ENCODE measurements around the gene KHNYN.
A peak's percentile ranks its signal among the peaks of the same experiment; 100 is the strongest.
"Not testable (repeated sequence)": the region's sequence is repeated elsewhere in the genome, so short reads cannot be mapped to it uniquely, and the experiment has no call there.

The KHNYN gene

DNA sequence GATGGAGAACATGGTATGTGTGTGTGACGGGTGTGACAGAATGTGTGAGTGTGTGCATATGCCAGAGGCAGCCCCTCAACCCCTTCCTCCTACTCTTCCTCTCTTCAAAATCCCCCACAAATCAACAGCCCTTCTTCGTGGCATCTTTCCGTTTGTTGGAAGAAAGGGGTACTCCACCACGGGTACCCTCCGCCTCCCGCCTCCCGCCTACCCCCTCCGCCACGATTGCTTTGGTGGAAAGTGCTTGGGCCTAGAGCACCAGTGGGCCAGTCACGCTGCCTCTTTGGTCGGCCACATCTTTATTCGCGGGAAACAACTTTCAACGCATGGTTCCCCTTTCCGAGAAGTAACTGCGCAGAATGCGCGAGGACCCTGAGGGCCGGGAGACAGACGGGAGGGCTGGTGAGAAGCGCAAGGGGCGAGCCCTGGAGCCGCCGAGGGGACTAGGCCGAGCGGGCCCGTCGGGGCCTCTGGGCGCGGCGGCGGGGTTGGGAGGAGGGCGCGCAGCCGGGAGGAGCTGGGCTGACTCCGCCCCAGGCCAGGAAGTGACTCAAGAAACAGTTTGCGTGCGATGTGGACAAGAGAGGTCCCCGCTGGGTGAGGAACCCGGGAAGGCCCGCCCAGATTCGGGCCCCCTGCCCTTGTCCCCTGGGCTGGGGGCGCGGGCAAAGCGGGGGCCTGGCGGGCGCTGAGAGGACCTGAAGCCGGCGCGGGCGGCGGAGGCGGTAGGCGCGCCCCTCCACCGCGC, at the start of gene KHNYN, which contains the start of gene CBLN3:
Gene KHNYN, plus strand, starts transcription at position 560 of the 748 bp plus-strand sequence. CDS start 777 bp downstream, outside the sequence.
Gene CBLN3, minus strand, starts transcription at position 274 of the 748 bp plus-strand sequence. CDS start 614 bp downstream, outside the sequence.
- peaks cover 13 to 31% (median 23%) of the 10 kb centered on the region in 5 donors for H3K36me3 ChIP-seq (ENCODE audit: control insufficient read depth in 5 of 5, insufficient read depth in 5 of 5, low read length in 5 of 5)
- no peaks in the 10 kb centered on the region for H3K27me3 ChIP-seq (ENCODE audit: control insufficient read depth in 5 of 5, insufficient read depth in 4 of 5, low read length in 5 of 5)
- no peaks in the 10 kb centered on the region for H3K9me3 ChIP-seq (ENCODE audit: control insufficient read depth in 5 of 5, low read length in 5 of 5)
- peak within 1 kb of the TSS; percentile 80 to 92 (median 89) for H3K4me3 ChIP-seq (ENCODE audit: low read depth in 1 of 5, low read length in 5 of 5)
- H3K9ac ChIP-seq (ENCODE audit: low read length in 5 of 5), result peak within 1 kb of the TSS; percentile 89 to 97 (median 93)
- peaks cover 9 to 53% (median 49%) of the 10 kb centered on the region in 5 donors for H3K4me1 ChIP-seq (ENCODE audit: control insufficient read depth in 5 of 5, insufficient read depth in 5 of 5, low read length in 5 of 5)
- H3K27ac ChIP-seq (ENCODE audit: low read depth, low read length), result peak within 1 kb of the TSS; percentile 99

DNA sequence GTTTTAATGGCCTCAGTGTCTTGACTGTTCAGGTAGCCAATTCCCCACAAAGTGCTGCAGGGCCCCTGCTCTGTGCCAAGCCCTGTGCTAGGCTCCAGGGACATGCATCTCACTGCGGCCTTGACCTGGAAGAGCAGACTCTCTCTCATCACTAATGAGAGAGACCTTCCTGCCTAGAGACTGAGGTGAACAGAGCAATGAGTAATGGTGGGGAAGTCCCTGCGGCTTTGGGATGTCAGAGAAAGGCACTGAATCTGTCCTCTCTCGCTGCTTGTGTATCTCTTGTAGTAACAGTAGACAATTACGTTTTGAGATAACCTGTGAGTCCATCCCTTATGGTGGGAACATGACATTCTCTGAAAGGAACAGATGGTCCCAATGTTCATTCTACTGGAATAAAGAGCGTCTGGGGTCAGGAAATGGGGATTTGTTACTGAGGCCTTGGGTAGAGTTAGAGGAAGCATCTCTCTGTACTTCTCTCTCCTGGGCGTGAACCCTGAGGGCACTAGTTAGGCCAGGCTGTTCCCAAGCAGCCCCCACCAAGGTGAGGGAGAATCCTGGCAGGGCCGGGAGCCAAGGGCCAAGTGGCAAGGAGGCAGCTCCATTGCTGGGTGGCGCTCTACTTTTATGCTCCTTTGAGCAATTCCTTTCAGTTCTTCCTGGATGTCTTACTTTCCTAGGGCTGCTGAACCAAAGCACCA, 48.2 kb upstream of the KHNYN start:
- Histone ChIP-seq H3K36me3 (ENCODE audit: control insufficient read depth in 5 of 5, insufficient read depth in 5 of 5, low read length in 5 of 5) (peaks cover 0 to 6% (median 0%) of the 10 kb centered on the region in 5 donors), H3K4me1 (ENCODE audit: control insufficient read depth in 5 of 5, insufficient read depth in 5 of 5, low read length in 5 of 5) (no peaks in the 10 kb centered on the region), H3K27ac (ENCODE audit: low read depth, low read length) (no peak overlapping the region), H3K9me3 (ENCODE audit: control insufficient read depth in 5 of 5, low read length in 5 of 5) (no peaks in the 10 kb centered on the region), H3K27me3 (ENCODE audit: control insufficient read depth in 5 of 5, insufficient read depth in 4 of 5, low read length in 5 of 5) (peaks cover 0 to 6% (median 0%) of the 10 kb centered on the region in 5 donors), H3K4me3 (ENCODE audit: low read depth in 1 of 5, low read length in 5 of 5) (no peak overlapping the region), H3K9ac (ENCODE audit: low read length in 5 of 5) (no peak overlapping the region)

DNA sequence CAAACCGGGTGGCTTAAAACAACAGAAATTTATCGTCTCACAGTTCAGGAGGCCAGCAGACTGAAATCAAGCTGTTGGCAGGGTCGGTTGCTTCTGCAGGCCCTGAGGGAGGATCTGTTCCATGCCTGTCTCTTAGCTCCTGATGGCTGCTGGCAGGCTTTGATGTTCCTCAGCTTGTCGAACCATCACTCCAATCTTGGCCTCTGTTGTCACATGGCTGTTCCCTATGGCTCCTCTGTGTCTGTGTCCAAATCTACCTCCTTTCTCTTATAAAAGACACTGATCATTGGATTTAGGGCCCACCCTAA, 47.7 kb upstream of the KHNYN start:
- Histone ChIP-seq H3K36me3 (ENCODE audit: control insufficient read depth in 5 of 5, insufficient read depth in 5 of 5, low read length in 5 of 5) (peaks cover 0 to 6% (median 0%) of the 10 kb centered on the region in 5 donors), H3K27ac (ENCODE audit: low read depth, low read length) (no peak overlapping the region), H3K4me1 (ENCODE audit: control insufficient read depth in 5 of 5, insufficient read depth in 5 of 5, low read length in 5 of 5) (no peaks in the 10 kb centered on the region)

DNA sequence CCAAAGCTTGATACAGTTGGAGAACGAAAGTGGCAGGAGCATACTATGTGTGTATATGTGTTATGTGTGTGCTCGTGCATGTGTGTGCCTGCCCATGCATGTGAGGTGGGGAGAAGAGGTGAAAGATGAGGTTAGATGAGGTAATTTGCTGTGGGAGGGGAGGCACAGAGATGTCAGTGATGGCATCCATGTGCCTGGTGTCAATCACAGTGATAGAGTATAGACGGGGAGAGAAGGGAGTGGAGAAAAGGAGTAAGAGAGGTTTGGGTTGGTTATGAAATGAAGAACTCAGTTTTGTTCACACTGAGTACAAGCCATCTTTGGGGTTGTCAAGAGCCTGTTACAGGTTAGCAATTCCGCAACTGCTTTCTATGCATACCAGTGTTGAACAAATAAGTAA, 45.6 kb upstream of the KHNYN start:
- Histone ChIP-seq H3K4me1 (ENCODE audit: control insufficient read depth in 5 of 5, insufficient read depth in 5 of 5, low read length in 5 of 5) (peaks cover 0 to 3% (median 0%) of the 10 kb centered on the region in 5 donors), H3K4me3 (ENCODE audit: low read depth in 1 of 5, low read length in 5 of 5) (no peak overlapping the region), H3K27me3 (ENCODE audit: control insufficient read depth in 5 of 5, insufficient read depth in 4 of 5, low read length in 5 of 5) (peaks cover 0 to 6% (median 0%) of the 10 kb centered on the region in 5 donors), H3K27ac (ENCODE audit: low read depth, low read length) (no peak overlapping the region), H3K9me3 (ENCODE audit: control insufficient read depth in 5 of 5, low read length in 5 of 5) (no peaks in the 10 kb centered on the region), H3K36me3 (ENCODE audit: control insufficient read depth in 5 of 5, insufficient read depth in 5 of 5, low read length in 5 of 5) (no peaks in the 10 kb centered on the region), H3K9ac (ENCODE audit: low read length in 5 of 5) (no peak overlapping the region)

More for the DNA sequence above, 47.7 kb upstream of the KHNYN start:
- no peak overlapping the region for H3K9ac ChIP-seq (ENCODE audit: low read length in 5 of 5)
- H3K4me3 ChIP-seq (ENCODE audit: low read depth in 1 of 5, low read length in 5 of 5), result no peak overlapping the region
- no peaks in the 10 kb centered on the region for H3K9me3 ChIP-seq (ENCODE audit: control insufficient read depth in 5 of 5, low read length in 5 of 5)
- H3K27me3 ChIP-seq (ENCODE audit: control insufficient read depth in 5 of 5, insufficient read depth in 4 of 5, low read length in 5 of 5), result peaks cover 0 to 6% (median 0%) of the 10 kb centered on the region in 5 donors

DNA sequence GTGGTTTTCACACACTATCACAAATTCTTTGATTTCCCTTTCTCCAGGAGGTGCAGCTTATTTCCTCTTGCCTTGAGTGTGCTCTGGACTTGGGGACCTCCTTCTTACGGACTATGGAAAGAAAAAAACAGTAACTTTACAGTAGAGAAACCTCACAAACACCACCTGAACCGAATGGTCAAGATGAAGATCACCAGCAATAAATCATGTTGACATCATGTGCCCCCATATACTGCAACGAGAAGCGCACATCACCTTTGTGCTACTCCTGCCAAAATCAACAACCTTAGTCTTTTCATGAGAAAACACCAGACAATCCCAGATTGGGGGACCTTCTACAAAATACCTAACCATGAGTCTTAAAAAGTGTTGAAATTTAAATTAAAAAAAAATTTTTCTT, 44.2 kb upstream of the KHNYN start:
- Histone ChIP-seq H3K27me3 (ENCODE audit: control insufficient read depth in 5 of 5, insufficient read depth in 4 of 5, low read length in 5 of 5) (peaks cover 0 to 8% (median 0%) of the 10 kb centered on the region in 5 donors), H3K4me1 (ENCODE audit: control insufficient read depth in 5 of 5, insufficient read depth in 5 of 5, low read length in 5 of 5) (peaks cover 0 to 8% (median 0%) of the 10 kb centered on the region in 5 donors), H3K9me3 (ENCODE audit: control insufficient read depth in 5 of 5, low read length in 5 of 5) (no peaks in the 10 kb centered on the region), H3K36me3 (ENCODE audit: control insufficient read depth in 5 of 5, insufficient read depth in 5 of 5, low read length in 5 of 5) (no peaks in the 10 kb centered on the region), H3K4me3 (ENCODE audit: low read depth in 1 of 5, low read length in 5 of 5) (no peak overlapping the region), H3K27ac (ENCODE audit: low read depth, low read length) (no peak overlapping the region), H3K9ac (ENCODE audit: low read length in 5 of 5) (no peak overlapping the region)

DNA sequence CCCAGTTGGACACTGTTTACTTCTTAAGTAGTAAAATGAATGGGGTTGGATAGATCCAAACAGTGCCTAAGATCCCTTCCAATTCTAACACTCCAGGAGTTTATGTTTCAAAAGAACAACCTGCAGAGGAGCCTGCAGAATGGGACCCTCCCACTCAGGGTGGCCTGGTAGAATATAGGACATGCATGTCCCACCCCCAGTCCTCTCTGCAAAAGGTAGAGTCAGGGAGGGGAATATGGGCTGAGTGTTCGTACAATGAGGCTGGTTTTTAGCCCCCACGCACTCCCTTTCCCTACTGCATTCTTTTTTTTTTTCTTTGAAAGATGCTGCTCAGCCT, 42.8 kb upstream of the KHNYN start:
- Histone ChIP-seq H3K27me3 (ENCODE audit: control insufficient read depth in 5 of 5, insufficient read depth in 4 of 5, low read length in 5 of 5) (peaks cover 0 to 9% (median 5%) of the 10 kb centered on the region in 5 donors), H3K9me3 (ENCODE audit: control insufficient read depth in 5 of 5, low read length in 5 of 5) (no peaks in the 10 kb centered on the region), H3K36me3 (ENCODE audit: control insufficient read depth in 5 of 5, insufficient read depth in 5 of 5, low read length in 5 of 5) (no peaks in the 10 kb centered on the region), H3K4me1 (ENCODE audit: control insufficient read depth in 5 of 5, insufficient read depth in 5 of 5, low read length in 5 of 5) (peaks cover 0 to 8% (median 0%) of the 10 kb centered on the region in 5 donors), H3K9ac (ENCODE audit: low read length in 5 of 5) (no peak overlapping the region), H3K27ac (ENCODE audit: low read depth, low read length) (no peak overlapping the region), H3K4me3 (ENCODE audit: low read depth in 1 of 5, low read length in 5 of 5) (no peak overlapping the region)

DNA sequence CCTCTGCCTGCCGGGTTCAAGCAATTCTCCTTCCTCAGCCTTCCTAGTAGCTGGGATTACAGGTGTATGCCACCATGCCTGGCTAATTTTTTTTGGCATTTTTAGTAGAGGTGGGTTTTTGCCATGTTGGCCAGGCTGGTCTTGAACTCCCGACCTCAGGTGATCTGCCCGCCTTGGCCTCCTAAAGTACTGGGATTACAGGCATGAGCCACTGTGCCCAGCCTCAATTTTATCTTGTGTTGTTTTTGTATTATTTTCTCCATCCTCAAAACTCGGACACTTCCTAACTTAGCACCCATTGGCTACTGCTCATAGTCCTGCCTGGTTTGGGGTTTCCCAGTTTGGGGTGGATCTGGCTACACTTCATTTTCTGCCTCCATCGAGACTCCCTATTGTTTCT, 42.2 kb upstream of the KHNYN start:
- H3K9ac ChIP-seq (ENCODE audit: low read length in 5 of 5); H3K4me3 ChIP-seq (ENCODE audit: low read depth in 1 of 5, low read length in 5 of 5); H3K27ac ChIP-seq (ENCODE audit: low read depth, low read length); H3K36me3 ChIP-seq (ENCODE audit: control insufficient read depth in 5 of 5, insufficient read depth in 5 of 5, low read length in 5 of 5); H3K9me3 ChIP-seq (ENCODE audit: control insufficient read depth in 5 of 5, low read length in 5 of 5); H3K4me1 ChIP-seq (ENCODE audit: control insufficient read depth in 5 of 5, insufficient read depth in 5 of 5, low read length in 5 of 5); H3K27me3 ChIP-seq (ENCODE audit: control insufficient read depth in 5 of 5, insufficient read depth in 4 of 5, low read length in 5 of 5): not testable (repeated sequence)

DNA sequence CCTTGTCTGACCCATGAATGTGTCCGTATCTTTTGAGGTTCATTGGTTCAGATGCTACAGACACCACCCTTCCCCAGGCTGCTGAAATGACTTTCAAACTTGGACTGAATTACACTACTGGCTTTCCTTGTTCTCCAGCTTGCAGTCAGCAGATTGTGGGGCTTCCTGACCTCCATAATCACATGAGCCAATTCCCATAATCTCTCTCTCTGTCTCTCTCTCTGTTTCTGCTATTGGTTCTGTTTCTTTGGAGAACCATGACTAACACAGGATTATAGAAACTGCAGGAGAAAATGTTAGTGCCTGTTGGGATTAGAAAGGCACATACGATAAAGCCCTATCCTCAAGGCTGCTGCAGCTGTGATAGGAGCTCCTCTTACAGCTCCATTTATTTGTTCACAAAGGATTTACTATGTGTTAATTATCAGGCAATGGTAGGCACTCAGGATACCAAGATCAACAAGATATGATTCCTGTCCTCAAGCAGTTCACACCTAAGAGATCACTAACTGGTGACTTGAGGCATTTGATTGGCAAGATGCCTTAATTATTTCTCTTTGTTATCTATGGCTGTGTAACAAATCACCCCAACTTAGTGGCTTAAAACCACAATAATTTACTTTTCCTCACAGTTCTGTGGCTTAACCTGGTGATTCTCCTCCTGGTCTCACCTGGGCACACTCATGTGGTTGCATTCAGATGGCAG, 41.1 kb upstream of the KHNYN start:
- H3K9ac ChIP-seq (ENCODE audit: low read length in 5 of 5), result no peak overlapping the region
- no peaks in the 10 kb centered on the region for H3K9me3 ChIP-seq (ENCODE audit: control insufficient read depth in 5 of 5, low read length in 5 of 5)
- no peak overlapping the region for H3K4me3 ChIP-seq (ENCODE audit: low read depth in 1 of 5, low read length in 5 of 5)
- peaks cover 0 to 8% (median 0%) of the 10 kb centered on the region in 5 donors for H3K4me1 ChIP-seq (ENCODE audit: control insufficient read depth in 5 of 5, insufficient read depth in 5 of 5, low read length in 5 of 5)
- no peak overlapping the region for H3K27ac ChIP-seq (ENCODE audit: low read depth, low read length)
- peaks cover 0 to 9% (median 5%) of the 10 kb centered on the region in 5 donors for H3K27me3 ChIP-seq (ENCODE audit: control insufficient read depth in 5 of 5, insufficient read depth in 4 of 5, low read length in 5 of 5)
- H3K36me3 ChIP-seq (ENCODE audit: control insufficient read depth in 5 of 5, insufficient read depth in 5 of 5, low read length in 5 of 5), result no peaks in the 10 kb centered on the region

DNA sequence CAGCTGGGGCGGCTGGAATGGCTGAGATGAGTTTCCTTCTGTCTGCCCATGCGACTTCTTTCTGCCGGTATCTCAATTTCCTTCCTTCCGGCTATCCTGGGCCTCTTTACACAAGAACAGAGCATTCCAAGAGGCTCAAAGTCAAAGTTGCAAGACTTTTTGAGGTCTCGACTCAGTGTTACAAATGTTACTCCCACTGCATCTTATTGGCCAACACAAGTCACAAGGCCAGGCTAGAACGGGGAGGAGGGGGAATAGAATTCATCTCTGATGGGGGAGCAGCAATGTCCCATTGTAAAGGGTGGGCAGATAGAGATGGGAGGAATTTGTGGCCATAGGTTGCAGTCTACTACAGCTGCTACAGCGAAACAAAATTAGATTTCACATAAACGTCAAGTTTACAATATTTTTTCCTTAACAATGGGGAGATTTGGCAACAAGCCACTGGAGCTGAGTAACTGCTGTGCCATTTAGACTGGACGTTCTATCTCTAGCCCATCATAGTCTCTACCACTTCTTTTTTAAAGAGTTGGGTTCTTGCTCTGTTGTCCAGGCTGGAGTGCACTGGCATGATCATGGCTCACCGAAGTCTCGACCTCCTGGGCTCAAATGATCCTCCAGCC, 40.4 kb upstream of the KHNYN start:
- Histone ChIP-seq H3K9ac (ENCODE audit: low read length in 5 of 5) (no peak overlapping the region), H3K4me1 (ENCODE audit: control insufficient read depth in 5 of 5, insufficient read depth in 5 of 5, low read length in 5 of 5) (peaks cover 0 to 8% (median 0%) of the 10 kb centered on the region in 5 donors), H3K36me3 (ENCODE audit: control insufficient read depth in 5 of 5, insufficient read depth in 5 of 5, low read length in 5 of 5) (no peaks in the 10 kb centered on the region), H3K4me3 (ENCODE audit: low read depth in 1 of 5, low read length in 5 of 5) (no peak overlapping the region), H3K27ac (ENCODE audit: low read depth, low read length) (no peak overlapping the region), H3K9me3 (ENCODE audit: control insufficient read depth in 5 of 5, low read length in 5 of 5) (no peaks in the 10 kb centered on the region), H3K27me3 (ENCODE audit: control insufficient read depth in 5 of 5, insufficient read depth in 4 of 5, low read length in 5 of 5) (peaks cover 0 to 8% (median 4%) of the 10 kb centered on the region in 5 donors)
